ENCODE data around the gene CCDC61. TPM values are rescaled to one million over a fixed set of nuclear protein-coding genes. Genes with fewer than 3 reads are reported as not detected.

Gene CCDC61
- total and polyA plus RNA-seq, 2 of the 8 experiments (the other 6 are each of a cell fraction or from before 2014, with no cell fraction given), result 7.8 to 17.4 TPM

- H3K27ac ChIP-seq (ENCODE audit: low read depth, low read length), result no peak overlapping the region
- no peak overlapping the region for H2BK120ac ChIP-seq (replicated peaks; ENCODE audit: low read depth, low read length)
- H3K4ac ChIP-seq (replicated peaks; ENCODE audit: insufficient read length, low read depth, low read length), result no peak overlapping the region
- no peak overlapping the region for H3K9ac ChIP-seq (replicated peaks in 1 of 4; ENCODE audit: extremely low read depth in 1 of 4, low read depth in 3 of 4, low read length in 3 of 4)
- H3K27me3 ChIP-seq (replicated peaks in 1 of 4; ENCODE audit: control insufficient read depth in 3 of 4, extremely low read depth in 1 of 4, insufficient read depth in 3 of 4, low read length in 3 of 4), result peaks cover 0 to 2% (median 2%) of the 10 kb centered on the region in 4 experiments; a peak in 5 of 7 replicates
- FAIRE-seq (no peak), DNase-seq (ENCODE audit: low read depth in 1 of 2, low spot score in 2 of 2) (no peak)
- H4K91ac ChIP-seq (replicated peaks; ENCODE audit: insufficient read length, low read length), result no peak overlapping the region
- no peaks in the 10 kb centered on the region for H3K36me3 ChIP-seq (ENCODE audit: control insufficient read depth in 2 of 4, insufficient read depth in 4 of 4, low read length in 3 of 4)
- peaks cover 8 to 25% of the 10 kb centered on the region in 2 experiments; a peak in 3 of 4 replicates for H3K9me3 ChIP-seq (ENCODE audit: insufficient read depth in 2 of 2, low read depth in 1 of 2, low read length in 1 of 2)
- no peak overlapping the region for H3K23ac ChIP-seq (ENCODE audit: insufficient read length)
- no peaks in the 10 kb centered on the region for H3K23me2 ChIP-seq (ENCODE audit: low read depth, low read length)
- no peak overlapping the region for H2AFZ ChIP-seq (ENCODE audit: low read length)
- H2BK5ac ChIP-seq (ENCODE audit: low read depth, low read length), result no peak overlapping the region
- ChIA-PET CTCF (ENCODE audit: partially characterized antibody) (interaction anchor here (0.7 to 4.6 kb wide), 11 partner anchors 9 to 538 kb away, joined by 3 to 34 read pairs (median 4); no protein-coding TSS in a partner anchor), POLR2A (ENCODE audit: partially characterized antibody) (interaction anchor here (1.1 kb wide), 1 partner anchor 10 kb away, joined by 7 read pairs; no protein-coding TSS in a partner anchor)
- no peaks in the 10 kb centered on the region for H4K20me1 ChIP-seq (replicated peaks in 1 of 2; ENCODE audit: control insufficient read depth in 1 of 2, insufficient read depth in 2 of 2, low read length in 2 of 2)
- no peak overlapping the region for H2BK12ac ChIP-seq (ENCODE audit: low read depth, low read length)
- no peak overlapping the region for H4K8ac ChIP-seq (ENCODE audit: extremely low read depth, insufficient read depth, low read length)
- WGBS, 2 experiments (ENCODE audit: extremely low coverage in 1 of 2, insufficient coverage in 1 of 2, insufficient read length in 1 of 2, insufficient replicate concordance in 2 of 2, low coverage in 1 of 2, low lambda C conversion rate in 2 of 2, missing lambda C conversion rate in 1 of 2), result 91% methylated on average over 5 of the region's 5 CpGs; no CpG with 5 or more reads in 1 of the 2 experiments
- no peaks in the 10 kb centered on the region; the same call in 1 of the 2 replicates for H3K79me1 ChIP-seq (ENCODE audit: low read depth, low read length)
- H3K56ac ChIP-seq (replicated peaks; ENCODE audit: insufficient read length, low read depth, low read length), result no peak overlapping the region
- no peak overlapping the region for H2BK20ac ChIP-seq (ENCODE audit: low read length)
- H3K14ac ChIP-seq (ENCODE audit: insufficient read length), result no peak overlapping the region
- H4K5ac ChIP-seq (ENCODE audit: insufficient read length, low read depth, low read length), result no peak overlapping the region
- H3K4me2 ChIP-seq (ENCODE audit: insufficient read depth in 1 of 2, low read depth in 2 of 2, low read length in 2 of 2), result no peak overlapping the region
- no peak overlapping the region for H2BK15ac ChIP-seq (ENCODE audit: low read length)
- no peak overlapping the region for H3K4me3 ChIP-seq (ENCODE audit: extremely low read depth in 1 of 4, insufficient read depth in 2 of 4, low read depth in 3 of 4, low read length in 4 of 4)
- no peak overlapping the region for H2AK5ac ChIP-seq (ENCODE audit: low read depth, low read length)
- H3K79me2 ChIP-seq (ENCODE audit: control insufficient read depth in 1 of 2, insufficient read depth in 2 of 2, low read length in 2 of 2), result no peaks in the 10 kb centered on the region
- no peaks in the 10 kb centered on the region for H3K4me1 ChIP-seq (replicated peaks in 1 of 4; ENCODE audit: control insufficient read depth in 3 of 4, insufficient read depth in 4 of 4, low read length in 3 of 4)
- H3K18ac ChIP-seq (ENCODE audit: extremely low read depth, low read length), result no peak overlapping the region
- TF ChIP-seq BRCA1 (IDR thresholded peaks at IDR 0.05; ENCODE audit: low read depth, low read length) (no peak), USF2 (IDR thresholded peaks at IDR 0.05; ENCODE audit: low read length) (no peak)
These were observed 47.1 kb downstream of the CCDC61 start for GRCh38 chr19:46042252-46042883.

All from H1 (cell line).